SK-N-MC (cell line): ENCODE data around the gene EFCAB6.

Experiments
- EZH2 ChIP-seq: fragments of 200-600 bp; sonication (generic); IDR thresholded peaks from one replicate; pipeline ENCODE4 v1.6.1; 2017; ENCODE audit warnings: antibody characterized with exemption
- POLR2AphosphoS5 ChIP-seq: IDR thresholded peaks from 2 replicates; pipeline ENCODE4 v1.6.1; 2012; ENCODE audit warnings: mild to moderate bottlenecking, low read depth, low read length, borderline replicate concordance

- TF ChIP-seq EZH2: no peak
- no peak for TF ChIP-seq POLR2AphosphoS5
Measured at GRCh38 chr22:43570531-43571165, 241.5 kb downstream of the EFCAB6 start.
